Transverse colon (tissue), 4 donors: ENCODE measurements around the gene GALM.
"Not testable (repeated sequence)": the region's sequence is repeated elsewhere in the genome, so short reads cannot be mapped to it uniquely, and the experiment has no call there.

ENCODE experiments used
- CTCF ChIP-seq, 5 experiments: fragments of 200-600 bp in 3 of 5; fragments of 450-650 bp in 2 of 5; sonication (generic) in 3 of 5; IDR thresholded peaks; 1 replicate in 2 of 5; 2 replicates in 3 of 5; pipeline ENCODE4 v1.5.1; 2016 to 2017; ENCODE audit warnings: antibody characterized with exemption in 5 of 5, inconsistent platforms in 3 of 5, mild to moderate bottlenecking in 2 of 5, moderate library complexity in 1 of 5
- EP300 ChIP-seq: sonication (generic); formaldehyde crosslinking; IDR thresholded peaks from one replicate; pipeline ENCODE4 v1.6.1; 2017; ENCODE audit warnings: antibody characterized with exemption, low read depth
- POLR2A ChIP-seq: fragments of 450-650 bp; IDR thresholded peaks from one replicate; pipeline ENCODE4 v1.6.1; 2016; ENCODE audit warnings: antibody characterized with exemption, mild to moderate bottlenecking, moderate library complexity
- POLR2AphosphoS5 ChIP-seq, 3 donors: sonication (generic); formaldehyde crosslinking; IDR thresholded peaks; one replicate each; pipeline ENCODE4 v1.6.1; 2016; ENCODE audit warnings: antibody characterized with exemption in 3 of 3

- not testable (repeated sequence) for TF ChIP-seq CTCF (IDR thresholded peaks at IDR 0.05); POLR2A; POLR2AphosphoS5 (IDR thresholded peaks at IDR 0.05); EP300
Measured at GRCh38 chr2:38755891-38756290, 90.0 kb downstream of the GALM start.
